Neural progenitor cell (in vitro differentiated cells): ENCODE results near the gene PWWP2B.

Source experiments
- CTCF ChIP-seq: fragments of 200-600 bp; sonication (generic); IDR thresholded peaks from 2 replicates; pipeline ENCODE4 v1.5.1; 2017; ENCODE audit warnings: antibody characterized with exemption, mild to moderate bottlenecking
- EZH2 ChIP-seq: fragments of 200-600 bp; sonication (generic); IDR thresholded peaks from 2 replicates; pipeline ENCODE4 v1.6.1; 2017; ENCODE audit warnings: antibody characterized with exemption, mild to moderate bottlenecking, moderate library complexity
- EZH2phosphoT487 ChIP-seq: fragments of 200-600 bp; sonication (generic); IDR thresholded peaks from 2 replicates; pipeline ENCODE4 v1.6.1; 2017; ENCODE audit warnings: antibody characterized with exemption

GRCh38 chr10:132440791-132441565 lies 44.0 kb downstream of the PWWP2B start:
- no peak for TF ChIP-seq CTCF
- no peak for TF ChIP-seq EZH2phosphoT487
- TF ChIP-seq EZH2 = no peak
